ENCODE measurements around the gene TMCO4.

TMCO4 gene

DNA sequence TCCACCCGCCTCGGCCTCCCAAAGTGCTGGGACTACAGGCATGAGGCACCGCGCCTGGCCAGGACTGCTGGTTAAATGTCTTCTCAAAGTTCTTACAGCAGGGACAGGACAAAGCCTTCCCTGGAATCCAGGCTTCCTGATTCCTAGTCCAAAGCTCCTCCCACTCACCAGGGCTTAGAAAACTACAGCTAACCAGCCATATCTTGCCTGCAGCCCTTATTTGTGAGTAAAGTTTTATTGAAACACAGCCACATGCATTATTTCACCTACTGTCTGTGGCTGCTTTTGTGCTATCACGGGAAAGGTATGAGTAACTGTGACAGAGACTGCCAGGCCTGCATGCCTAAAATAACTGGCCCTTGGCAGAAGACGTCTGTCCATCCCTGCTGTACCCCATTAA lies 24.4 kb downstream of the TMCO4 start:
- no peak for DNase-seq

DNA sequence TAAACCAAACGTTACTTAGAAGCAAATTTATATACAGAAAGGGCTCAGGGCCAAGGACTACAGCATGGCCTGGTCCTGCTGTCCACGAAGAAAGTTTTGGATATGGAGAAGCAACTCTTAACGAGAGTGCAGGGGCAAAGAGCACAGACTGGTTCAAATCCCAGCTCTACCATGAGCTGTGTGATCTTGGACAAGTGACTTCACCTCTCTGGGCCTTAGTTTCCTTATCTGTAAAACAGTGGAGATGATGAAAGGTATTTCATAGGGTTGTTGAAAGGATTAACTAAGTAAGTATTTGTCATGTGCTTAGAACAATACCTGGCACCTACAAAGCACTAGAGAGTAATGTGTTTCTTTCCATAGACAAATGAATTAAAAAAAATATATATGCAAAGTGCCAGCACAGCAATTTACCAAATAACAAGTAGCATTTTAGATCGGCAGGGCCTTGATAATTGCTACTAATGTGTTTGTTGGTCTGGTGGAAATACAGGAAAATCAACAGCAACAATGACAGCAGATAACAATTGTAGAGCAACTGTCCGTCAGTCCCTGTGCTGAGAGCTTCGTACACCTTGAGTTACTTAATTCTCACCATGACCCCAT lies 25.4 kb downstream of the TMCO4 start:
- no peak for DNase-seq

DNA sequence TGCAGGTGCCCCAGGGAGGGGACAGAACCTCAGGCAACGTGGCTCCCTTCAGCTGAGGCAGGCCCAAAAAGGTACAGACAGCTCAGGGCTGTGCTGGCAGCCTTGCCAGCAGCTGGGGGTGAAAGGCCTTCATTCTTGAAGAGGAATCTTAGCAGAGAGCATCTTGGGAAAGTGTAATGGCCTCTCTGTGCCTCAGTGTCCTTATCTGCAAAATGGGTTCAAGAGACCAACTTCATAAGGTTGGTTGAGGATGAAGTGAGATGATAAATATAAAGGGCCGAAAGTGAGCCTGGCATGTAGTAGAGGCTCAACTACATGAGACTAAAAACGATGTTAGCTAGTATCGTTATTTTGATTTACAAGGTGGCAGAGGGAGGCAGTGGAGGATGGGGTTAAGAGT lies 26.2 kb downstream of the TMCO4 start:
- DNase-seq: no peak

DNA sequence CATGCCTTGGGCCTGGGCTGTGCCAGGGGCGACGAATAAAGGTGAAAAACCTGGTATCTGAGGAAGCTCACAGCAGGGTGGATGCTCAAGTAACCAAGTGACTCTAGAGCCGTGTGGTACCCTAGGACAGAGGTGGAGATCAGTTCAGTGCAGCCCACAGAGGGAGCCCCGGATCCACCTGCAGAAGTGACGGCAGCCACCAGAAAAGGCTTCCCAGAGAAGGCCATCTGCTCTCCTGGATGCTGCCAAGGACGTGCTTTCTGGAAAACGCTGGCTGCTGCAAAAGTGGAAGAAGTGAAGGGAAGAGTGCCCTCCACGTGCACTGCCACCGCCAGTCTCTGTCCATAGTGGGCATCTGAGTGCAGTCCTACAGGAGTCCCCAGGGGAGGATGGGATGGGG lies 27.7 kb downstream of the TMCO4 start:
- no peak for DNase-seq

DNA sequence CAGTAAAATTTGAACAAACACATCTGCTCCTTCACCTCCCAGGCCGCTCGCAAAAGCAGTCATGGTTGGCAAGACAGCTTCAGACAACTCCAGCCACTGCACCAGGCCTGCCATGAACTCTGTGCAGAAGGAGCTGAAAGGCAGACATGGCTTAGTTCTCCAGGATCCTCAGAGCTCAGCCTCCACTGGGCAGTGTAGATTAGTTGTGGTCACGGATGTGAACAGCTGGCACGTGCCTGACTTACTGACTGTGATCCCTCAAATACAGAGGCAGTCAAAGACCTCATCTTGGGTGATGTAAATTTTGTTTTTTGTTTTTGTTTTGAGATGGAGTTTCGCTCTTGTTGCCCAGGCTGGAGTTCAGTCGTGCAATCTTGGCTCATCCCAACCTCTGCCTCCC lies 28.4 kb downstream of the TMCO4 start:
- no peak for DNase-seq

DNA sequence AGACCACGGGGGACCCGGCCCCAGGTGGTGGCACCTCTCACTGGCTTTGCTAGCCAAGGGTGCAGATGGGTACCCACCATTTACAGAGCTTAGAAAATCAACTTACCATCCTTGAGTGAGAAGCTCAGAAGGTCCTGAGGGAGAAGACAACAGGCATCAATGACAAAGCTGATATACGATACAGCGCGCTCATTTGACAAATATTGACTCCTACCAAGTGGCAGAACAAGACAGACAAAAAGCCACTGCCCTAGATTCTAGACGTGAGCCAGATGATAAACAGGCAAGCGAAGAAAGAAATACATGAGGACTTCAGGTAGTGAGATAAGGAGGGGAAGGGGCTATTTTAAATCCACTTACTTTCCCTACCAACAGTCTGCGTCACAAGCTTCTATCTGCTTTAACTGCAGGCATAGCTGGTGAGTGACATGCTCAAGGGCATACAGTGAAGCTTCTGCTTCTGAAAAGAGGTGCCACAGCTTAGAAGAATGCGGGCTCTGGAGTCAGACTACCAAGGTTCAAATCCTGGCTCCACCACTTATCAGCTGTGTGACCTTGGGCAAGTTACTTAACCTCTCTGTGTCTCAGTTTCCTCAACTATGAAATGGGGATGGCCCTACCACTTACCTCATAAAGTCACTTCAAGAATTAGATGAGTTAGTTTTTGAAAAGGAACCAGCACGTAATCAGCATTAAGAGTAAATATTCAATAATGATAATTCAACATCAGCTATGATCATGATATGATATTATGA lies 29.1 kb downstream of the TMCO4 start:
- DNase-seq: no peak

DNA sequence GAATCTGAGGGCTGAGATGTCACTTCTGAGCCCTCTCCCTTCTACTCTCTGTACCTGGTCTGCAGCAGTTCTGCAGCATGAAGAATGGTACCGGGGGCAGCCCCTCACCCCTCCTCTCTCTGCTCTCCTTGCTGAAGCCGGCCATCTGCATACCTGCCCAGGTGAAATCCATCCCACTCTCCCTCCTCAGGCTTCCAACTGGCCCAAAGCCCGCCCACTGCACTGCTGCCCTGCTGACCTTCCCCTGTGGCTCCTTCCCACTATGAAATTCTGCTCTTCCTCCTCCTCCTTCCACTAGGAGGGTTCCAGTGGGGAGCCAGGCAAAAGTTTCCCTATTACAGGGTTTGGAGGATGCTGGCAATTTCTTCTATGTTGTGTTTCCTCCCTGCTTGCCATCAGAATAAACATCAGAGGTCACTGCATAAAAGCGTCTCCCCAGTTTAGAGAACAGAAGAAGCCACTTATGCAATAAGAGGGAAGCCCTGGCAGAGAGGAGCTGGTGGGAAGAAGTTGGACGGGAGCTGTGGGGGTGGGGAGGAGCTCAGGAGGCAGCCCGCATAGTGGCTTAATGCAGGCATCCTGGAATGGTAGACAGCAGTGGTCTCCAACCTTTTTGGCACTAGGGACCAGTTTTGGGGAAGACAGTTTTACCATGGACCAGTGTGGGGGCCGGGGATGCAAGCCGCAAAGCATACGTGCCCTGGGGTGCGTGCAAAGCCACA lies 30.3 kb downstream of the TMCO4 start:
- DNase-seq: no peak

DNA sequence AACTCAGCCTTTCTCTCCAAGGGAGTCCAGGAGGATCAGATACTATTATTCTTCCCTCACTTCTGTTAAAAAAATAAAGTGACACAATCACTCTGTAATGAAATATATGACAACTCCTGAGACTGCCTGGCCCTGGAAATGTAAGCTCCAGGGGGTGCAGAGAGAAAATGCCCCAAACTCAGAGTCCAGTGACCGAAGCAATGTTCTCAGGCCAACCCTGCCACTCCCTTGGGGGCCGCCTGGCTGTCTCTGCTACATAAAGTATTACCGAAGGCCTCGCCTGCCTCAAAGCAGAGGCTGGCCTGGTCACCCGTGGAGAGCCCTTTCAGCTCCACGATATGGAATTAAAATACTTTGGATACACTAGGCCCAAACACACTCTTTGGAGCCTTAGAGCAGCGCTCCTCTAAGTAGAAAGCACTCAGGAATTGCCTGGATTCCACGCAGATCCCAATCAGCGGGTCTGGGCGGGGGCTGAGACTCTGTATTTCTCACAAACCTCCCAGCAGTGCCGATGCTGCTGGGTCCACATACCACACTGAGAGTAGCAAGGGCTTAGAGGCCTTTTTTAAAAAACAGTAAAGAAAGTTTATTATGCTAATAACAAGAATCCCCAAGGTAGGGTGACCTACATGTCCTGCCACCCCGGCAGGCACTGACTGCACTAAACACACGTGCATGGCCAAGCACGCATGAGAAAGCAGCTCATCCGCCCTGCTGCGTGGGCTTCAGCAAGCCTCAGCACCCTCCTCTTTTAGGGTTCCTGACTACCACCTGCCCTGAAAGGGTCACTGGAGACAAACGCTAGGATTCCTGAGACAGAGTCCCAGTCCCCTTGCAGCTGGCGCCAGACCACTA lies 31.1 kb downstream of the TMCO4 start:
- DNase-seq: no peak

DNA sequence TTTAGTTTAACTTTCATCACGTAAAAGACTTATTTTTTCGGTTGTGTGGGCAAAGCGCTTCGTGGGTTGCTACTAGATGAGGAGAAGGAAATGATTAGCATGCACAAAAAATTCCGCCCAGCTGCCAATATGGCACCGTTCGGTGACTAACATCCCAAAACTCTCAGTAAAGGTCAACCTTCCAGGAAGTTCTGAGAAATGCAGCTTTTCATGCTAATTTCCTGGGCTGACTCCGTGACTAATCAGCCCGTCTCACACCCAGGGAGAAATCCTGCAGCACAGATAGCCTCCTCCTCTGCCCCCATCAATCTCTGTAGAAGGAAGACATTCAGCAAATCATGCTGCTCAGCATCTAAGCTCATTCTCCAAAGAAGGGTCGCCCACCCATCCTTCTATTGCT lies 34.1 kb downstream of the TMCO4 start:
- no peak for DNase-seq

DNA sequence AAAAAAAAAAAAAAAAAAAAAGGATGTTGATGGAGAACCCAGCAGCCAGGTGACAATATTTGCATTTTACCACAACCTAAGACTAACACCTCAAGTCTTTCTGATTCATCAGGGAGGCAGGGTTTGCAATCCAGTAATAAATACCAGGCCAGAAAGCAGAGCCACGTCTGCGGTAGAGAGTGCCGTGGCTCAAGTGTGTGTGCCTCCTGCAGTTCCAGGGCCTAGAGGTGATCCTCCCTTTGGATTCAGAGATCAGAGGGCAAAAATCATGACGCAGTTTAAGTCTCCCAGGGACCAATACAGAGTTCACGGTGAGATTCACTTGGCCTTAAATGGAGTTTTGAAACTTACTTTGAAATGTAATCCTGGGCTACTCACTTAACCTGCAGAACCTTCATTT lies 34.9 kb downstream of the TMCO4 start:
- DNase-seq: no peak

DNA sequence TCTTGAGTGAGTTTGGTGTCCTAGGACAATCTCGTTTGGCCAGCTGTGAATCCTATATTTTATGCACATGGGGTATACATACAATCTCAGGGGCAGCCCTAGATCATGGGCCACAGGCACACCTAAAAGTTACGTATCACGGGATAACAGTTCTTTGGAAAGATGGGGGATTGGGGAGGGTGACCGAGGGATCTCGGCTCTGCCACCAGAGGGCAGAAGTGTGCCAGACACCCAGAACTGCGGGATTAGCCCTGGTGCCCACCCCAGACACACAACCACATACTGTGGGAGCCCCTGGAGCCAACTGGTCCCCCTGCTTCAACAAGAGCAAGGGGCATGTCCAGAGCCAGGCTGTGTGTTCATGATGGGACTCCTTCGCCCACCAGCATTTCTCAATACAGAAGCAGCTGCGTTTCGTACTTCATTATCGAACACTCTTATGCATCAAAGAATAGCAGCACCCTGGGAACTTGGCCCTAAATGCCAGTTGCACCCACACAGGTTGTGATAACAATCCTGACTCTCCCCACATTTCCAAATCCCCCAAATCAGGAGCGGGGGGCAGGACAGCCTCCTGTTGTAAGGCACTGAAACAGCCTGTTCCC lies 37.4 kb downstream of the TMCO4 start:
- DNase-seq: peak; percentile 2

DNA sequence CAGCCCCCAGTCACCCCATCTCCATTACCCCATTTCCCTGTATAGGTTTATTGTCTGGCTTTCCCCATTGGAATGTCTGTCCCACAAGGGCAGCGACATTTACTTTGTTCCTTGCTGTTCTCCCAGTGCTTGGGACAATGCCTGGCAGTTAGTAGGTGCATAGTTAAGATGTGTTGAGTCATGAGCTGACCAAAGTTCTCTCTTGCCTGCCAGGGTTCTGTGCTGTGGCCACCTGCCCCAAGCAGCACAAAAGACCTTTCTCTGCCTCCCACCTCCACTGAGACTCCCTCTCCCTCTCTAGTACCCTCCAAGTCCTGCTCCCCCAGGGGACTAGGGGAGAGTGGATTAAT lies 40.0 kb downstream of the TMCO4 start:
- no peak for DNase-seq

DNA sequence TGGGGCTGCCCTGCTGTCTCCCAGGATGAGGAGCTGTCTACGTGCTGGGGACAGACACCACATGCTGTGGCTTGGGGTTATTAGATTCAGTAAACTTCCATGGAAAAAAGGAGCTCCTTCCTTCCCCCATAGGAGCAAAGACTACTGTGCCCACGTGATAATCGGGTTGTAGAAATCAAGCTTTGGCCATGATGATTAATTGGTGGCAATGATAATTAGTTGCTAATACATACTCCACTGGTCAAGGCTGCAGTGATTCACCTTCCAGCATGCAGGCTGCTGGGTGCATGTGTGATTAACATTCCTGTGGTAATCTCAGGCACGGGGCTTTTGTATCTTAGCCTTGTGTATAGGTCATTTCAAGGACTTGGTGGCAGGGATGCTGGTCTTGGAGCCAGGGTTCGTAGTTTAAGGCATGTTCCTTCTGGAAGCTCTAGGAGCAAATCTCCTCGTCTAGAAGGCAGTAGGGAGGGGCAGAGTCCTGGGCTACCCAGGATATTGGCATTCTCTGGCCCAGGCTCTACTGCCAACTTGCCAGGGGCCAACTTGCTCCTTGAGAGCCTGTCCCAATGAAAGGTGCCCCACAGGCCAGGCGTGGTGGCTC lies 41.4 kb downstream of the TMCO4 start:
- no peak for DNase-seq

DNA sequence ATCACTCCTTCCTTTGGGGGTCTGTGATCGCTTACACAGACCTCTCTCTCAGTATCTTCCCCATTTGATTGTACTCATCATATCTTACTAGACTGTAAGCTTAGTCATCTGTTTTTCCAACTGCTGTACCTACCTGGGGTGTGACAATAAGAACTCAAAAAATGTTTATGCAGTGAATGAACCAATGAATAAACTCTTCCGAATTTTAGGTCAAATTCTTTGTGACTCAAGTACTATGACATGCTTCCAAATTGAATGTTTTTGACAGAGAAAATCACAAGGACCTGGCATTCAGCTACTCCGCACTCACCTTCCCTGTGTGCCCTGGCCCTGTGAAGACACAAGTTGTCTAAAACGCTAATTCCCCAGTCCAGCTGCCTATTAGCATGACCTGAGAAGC lies 42.1 kb downstream of the TMCO4 start:
- DNase-seq: no peak

DNA sequence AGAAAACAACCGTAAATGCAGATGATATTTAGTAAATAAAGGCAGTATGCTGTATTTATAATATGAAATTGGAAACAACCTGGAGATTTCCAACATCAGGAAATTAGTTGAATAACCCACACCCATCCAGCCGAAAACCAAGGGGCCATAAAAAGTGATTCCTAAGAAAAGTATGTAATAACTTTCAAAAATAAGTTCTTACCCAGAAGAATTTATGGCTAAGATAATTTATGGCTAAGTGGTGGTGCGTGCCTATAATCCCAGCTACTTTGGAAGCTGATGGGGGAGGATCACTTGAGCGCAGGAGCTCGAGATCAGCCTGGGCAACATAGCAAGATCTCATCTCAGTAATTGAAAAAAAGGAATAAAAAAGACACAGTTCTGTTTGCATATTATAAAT lies 43.2 kb downstream of the TMCO4 start:
- no peak for DNase-seq

DNA sequence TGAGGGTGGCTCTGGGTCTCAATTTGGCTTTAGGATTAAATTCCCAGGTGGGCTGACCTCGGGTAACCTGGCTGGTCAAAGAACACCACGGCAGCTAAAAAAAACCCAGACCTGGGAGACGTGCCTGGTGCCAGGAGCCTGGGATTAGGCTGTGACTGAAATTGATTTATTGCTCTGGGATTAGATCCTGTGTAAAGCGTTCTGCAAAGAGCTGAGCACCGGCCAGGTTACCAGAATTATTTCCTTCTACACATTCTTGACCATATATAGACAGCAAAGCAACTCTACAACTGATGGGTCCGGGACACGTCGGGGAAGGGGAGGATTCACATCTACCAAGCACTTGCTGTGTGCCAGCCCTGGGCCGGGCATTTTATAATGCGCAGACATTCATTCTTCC lies 45.2 kb downstream of the TMCO4 start:
- no peak for DNase-seq

DNA sequence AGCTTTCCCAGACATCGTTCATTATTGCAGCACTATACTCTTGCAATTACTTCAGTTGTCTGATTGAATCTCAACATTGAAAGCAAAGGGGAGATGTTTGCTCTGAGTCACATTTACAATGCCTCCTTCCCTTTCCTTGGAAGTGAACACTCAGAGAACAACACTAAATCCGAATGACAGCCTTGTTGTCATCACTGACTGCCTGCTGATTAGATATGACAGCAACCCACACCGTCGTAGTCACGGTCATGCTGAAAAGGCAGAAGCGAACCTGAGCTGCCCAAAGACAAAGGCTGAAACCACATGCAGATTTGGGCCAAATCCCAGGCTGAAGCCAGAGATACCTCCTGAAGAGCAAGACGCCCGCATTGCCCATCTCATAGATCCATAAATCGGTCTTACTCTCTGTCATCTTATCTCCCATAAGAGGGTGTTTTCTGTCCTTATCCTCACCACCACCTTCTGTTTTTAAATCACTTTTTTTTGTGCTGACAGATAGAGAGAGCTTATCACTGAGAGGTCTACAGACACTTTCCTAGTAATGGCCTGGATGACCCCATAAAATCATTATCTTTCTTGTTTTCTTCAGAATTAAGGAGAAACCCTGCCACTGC lies 47.5 kb downstream of the TMCO4 start:
- DNase-seq: no peak

DNA sequence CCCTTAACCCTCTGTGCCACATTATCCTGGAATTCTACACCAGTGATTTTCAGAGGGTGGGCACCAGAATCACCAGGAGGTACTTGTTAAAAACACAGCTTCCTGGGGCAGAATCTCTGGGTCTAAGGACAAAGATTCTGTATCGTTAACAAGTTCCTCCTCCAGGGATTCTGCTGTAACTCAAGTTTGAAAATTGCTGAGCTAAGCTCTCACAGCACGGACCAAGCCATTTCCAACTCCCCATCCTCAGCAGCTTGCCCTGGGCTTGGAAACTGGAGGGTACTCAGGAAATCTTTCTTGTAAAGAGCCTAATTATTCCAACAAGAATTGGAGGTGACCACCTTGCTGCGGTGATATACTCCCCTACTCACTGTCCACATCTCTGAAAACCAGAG lies 48.8 kb downstream of the TMCO4 start:
- no peak for DNase-seq

DNA sequence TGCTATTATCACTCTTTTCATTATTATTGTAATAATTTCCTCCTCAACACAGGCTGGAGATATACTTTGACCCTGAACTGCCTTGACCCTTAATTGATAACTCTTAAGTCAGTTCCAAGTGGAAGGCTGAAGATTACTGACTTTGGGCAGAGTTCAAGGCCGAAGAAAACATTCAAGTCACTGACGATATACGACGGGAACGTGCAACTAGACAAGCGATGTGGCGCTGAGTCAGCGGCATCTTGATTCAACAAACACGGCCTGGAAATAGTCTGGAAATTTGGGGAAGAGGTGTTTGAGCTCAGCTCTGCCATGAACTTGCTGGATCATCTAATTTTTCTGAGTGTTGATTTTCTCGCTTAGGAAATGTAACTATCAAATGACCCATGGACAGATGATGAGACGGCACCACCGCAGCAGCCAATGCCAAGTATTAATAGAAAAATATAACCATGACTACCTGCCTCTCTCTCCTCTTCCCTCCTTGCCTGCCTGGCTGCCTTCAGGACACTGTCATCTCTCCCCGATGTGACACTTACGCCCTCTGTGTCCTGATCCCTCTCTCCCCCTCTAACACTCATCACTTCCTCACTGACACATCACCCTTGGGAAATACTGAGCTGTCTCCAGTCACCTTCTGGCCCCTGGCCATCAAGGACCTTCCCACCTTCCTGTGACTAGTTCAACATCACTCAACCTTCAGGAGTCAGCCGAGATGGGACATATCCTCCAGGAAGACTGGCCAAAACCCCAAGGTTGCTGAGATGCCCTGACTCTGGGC lies 49.4 kb downstream of the TMCO4 start:
- DNase-seq: no peak

DNA sequence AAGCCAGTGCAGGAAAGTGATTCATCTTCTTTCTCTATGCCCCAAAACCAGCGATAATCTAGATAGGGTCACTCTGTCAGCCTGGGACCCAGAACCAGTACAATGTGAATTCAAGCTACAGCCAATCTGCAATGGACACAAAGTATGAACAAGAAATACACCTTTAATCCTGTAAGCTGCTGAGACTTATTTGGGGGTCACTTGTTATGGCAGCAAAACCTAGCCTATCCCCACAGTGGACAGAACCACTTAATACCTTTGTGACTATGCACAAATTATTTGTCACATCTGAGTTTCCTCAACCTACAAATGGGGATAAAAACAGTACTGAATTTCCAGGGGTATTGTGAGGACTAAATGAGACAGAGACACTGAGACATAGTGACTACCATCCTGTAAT lies 50.0 kb downstream of the TMCO4 start:
- no peak for DNase-seq

DNA sequence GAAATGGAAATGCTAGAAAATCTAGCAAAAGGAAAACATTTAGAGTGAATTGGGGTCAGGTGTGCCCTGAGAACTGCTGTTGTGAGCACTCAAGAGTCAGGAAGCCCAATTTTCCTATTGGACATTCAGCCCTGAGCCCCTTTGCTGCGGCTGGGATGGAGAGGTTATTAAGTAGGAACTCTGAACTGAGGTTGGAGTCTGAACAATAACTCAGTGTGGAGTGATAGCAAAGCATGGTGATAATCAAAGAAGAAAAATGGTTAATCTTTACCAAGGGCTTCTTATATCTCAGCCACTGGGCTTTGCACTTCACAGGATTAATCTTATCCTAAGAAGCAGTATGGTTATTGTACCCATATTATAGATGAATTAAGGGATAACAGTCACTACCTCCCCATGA lies 52.0 kb downstream of the TMCO4 start:
- DNase-seq: no peak

All from activated T-cell treated with anti-CD3 and anti-CD28 coated beads for 4 hours (primary cell).